GM19043 (cell line): Measurements from ENCODE around the gene COMT.

Source experiments
- ATAC-seq: cut with Tn5 transposase; IDR thresholded peaks from one replicate; pipeline ENCODE4 v1.9.1; 2021; ENCODE audit warnings: low read depth; ENCODE audit not compliant: unreplicated experiment

Gene COMT

DNA sequence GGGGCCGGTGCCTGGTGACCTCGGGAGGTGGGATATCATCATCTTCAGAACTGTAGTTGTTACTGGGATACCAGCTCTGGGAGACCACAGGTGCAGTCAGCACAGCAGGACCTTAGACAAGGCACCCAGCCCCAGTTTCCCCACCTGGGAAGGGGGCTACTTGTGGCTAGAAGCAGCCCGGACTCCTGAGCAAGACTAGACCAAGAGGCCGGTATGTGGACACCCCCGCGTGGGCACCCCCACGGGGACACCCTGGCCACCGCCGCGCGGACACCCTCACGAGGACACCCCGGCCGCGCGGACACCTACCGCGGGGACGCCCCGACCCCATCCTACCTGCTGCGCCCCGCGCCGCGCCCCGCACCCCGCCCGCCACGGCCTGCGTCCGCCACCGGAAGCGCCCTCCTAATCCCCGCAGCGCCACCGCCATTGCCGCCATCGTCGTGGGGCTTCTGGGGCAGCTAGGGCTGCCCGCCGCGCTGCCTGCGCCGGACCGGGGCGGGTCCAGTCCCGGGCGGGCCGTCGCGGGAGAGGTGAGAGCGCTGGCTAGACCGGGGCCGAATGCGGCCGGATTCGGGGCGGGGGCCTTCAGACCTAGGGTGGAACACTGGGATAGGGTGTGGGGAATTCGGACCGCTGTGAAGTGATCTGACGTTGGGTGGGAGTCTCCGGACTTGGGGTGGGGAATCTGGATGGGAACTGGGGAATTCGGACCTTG, at the start of gene COMT, which contains the start of gene TXNRD2:
Gene COMT, plus strand, starts transcription at position 408 of the 718 bp plus-strand sequence. CDS start 20,755 bp downstream, outside the sequence.
Gene TXNRD2, minus strand, starts transcription at position 454 of the 718 bp plus-strand sequence. Its CDS starts 15 bp downstream, at position 439.
- peak; percentile 63 for ATAC-seq

DNA sequence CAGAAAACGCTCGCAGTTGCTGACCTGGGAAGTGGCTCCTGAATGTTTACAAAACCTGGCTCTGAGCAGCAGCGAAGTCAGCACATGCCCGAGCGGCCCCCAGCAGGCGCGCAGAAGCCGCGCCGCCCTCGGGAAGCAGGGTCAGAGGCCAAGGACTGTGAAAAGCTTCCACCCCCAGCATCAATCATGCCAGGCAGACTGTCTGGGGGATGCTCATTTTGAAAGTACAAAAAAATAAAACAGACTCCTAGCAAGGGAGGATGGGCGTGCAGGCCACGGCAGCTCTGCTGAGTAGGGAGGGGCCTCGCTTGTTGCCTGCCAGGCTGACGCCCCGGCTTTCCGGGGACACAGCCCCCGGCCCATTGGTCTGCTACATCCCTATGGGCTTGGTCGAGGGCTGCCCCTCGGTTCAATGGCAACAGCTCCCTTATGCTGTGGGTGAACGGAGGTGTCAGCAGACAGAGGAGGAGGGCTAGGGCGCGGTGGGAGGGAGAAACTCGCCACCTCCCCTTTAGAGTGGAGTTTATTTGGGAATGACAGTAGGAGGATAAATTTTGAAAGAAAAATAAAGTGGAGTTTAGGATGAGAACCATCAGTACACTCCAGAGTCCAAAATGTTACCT, 49.2 kb upstream of the COMT start:
- ATAC-seq, result no peak

DNA sequence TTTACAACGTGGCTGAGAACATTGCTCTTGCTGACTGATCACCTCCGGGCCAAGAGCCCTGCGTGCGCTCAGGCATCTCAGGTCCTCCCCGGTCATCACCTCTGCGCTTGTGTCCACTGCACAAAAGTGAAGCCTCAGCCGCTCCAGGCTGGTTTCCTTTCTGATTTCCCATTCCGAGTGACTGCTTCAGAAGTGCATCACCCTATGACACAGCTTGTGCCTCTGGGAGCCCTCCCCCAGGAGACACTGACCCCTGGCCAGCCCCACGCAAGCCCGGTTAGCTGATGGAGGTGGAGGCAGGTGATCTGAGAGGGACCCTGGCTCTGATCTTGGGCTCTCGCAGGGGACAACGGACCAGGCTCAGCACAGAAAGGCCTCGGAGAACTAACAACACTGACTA, 48.6 kb upstream of the COMT start:
- no peak for ATAC-seq

- no peak for ATAC-seq
These were observed 48.2 kb upstream of the COMT start for GRCh38 chr22:19893363-19893762.

- no peak for ATAC-seq
These were observed 46.3 kb upstream of the COMT start for GRCh38 chr22:19895160-19895849.

DNA sequence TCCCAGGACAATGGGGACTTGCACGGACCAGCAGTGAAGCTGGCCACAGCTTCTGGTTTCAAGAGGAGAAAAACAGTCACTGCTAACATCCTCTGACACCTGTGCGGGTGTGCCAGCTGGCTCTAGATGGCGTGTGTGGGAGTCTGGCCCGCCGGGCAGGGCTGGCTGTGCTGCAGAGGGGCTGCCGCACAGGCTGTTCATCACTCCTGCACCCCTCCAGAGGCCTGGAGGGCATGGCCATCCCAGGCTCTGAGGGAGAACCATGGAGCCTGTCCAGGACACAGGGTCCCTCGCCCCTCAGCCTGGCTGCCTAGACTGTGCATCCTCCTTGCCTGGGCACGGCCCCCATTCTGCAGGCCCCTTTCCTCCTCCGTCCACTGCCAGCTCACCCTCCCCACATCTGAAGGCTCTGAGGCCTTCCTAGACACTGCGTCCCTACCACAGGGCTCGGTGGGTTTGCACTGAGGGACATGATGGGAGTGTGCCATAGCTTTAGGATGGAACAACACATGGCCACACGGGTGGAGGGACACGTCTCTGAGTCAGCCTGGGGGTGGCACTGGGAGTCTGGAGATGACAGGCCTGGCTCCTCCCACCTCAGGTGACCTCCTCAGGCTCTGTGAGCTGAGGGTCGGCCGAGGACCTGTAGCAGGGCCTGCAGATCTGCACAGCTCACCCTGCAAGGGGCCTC, 44.8 kb upstream of the COMT start:
- ATAC-seq, result no peak

- no peak for ATAC-seq
These were observed 43.8 kb upstream of the COMT start for GRCh38 chr22:19897726-19898125.

GRCh38 chr22:19898145-19898544, 43.4 kb upstream of the COMT start:
- no peak for ATAC-seq

DNA sequence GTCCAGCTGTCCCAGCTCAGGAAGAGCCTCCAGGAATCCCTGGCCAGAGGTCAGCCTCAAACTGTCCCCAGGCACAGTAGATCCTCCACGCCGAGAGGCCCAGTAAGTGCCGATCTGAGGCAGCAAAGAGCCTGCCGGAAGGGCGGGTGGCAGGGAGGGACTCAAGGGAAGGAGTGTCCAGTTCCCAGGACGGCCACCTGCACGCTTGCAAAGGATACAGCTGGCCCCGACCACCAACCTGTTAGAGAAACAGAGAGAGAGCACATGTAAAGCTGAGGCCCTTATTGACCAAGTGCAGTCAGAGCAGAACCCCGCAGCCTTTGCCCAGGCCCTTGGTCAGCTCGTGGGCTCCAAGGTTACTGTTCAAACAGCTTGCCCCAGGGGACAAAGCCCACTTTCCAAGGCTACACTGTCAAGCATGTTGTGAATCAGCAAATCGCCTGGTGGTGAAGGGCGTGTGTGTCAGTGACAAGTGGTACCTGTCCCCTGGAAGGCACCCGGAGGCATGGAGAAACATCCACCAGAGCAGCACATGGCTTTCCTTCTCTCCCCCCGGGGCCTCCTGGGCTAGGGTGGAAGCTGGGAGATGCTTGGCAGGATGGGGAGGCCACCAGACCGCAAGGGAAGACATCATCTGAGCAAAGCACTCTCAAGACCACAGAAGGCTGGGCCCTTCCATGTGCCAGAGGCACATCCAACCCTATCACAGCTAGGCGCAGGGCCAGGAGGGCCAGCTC, 42.6 kb upstream of the COMT start:
- no peak for ATAC-seq

GRCh38 chr22:19900707-19901436, 40.7 kb upstream of the COMT start:
- ATAC-seq, result no peak

GRCh38 chr22:19901577-19902244, 39.9 kb upstream of the COMT start:
- no peak for ATAC-seq

GRCh38 chr22:19902245-19902715, 39.3 kb upstream of the COMT start:
- no peak for ATAC-seq

DNA sequence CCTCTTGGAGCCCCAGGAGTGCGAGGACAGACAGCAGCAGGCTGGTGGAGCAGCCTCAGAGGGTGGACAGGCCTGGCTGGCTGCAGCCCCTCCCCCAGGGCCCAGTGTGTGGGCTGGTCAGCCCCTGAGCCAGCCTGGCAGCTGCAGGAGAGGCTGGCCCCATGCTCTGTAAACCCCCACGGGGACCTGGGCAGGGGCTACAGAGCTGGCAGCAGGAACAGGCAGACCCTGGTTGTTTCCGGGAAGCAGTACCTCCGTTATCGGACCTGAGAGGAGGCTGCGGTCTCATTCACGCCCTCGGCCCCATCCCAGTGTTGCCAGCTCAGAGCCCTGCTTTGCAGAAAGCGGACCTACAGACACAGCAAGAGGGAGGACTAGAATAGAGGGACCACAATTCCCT, 38.5 kb upstream of the COMT start:
- no peak for ATAC-seq

- no peak for ATAC-seq
These were observed 38.1 kb upstream of the COMT start for GRCh38 chr22:19903513-19903912.

DNA sequence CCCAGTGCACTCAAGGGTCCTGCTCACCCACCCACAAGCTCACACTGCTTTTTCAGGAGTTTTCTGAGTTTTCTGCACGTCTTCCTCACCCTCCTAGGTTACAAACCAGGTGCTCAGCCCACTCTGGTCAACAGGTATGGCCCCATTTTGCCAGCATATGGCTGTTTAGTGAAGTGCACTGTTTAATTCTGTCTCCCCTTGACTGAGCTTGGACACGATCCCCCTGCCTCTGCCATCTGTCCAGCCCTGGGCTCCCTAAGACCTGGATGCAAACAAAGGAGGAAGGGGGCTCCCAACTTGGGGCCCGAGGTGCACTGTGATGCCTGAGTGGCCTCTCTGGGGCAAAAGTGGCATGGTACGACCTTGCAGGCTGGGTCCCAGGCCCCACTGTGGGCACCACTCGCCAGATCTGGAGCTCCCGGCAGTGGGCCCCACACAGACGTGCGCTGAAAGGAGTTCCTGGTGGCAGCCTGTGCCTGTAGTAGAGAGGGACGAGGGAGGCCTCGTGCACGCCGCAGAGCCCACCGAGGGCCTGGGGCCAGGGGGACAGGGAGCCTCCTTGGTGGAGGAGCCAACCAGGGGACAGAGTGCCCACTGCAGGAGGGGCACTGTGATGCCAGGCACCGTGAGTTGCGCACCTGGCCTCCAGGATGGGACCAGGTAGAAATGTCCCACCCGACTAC, 37.3 kb upstream of the COMT start:
- ATAC-seq, result no peak

DNA sequence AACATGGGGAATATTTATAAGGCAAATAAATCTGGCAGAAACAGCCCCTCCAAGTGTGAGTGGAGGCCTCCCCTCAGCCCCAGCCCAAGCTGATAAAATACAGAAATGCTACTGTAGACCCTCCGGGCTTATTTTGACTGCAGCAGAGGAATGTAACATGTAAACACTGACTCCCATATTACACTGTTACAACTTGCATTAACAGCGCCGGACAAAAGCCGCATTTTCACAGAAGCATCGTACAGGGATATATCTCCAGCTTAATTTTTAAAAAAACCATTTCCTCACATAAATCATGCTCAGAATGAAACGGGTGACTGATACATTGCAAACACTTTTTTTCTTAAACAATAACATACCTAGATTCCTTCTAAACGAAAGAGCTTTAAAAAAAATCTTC, 36.6 kb upstream of the COMT start:
- no peak for ATAC-seq

GRCh38 chr22:19905347-19906276, 36.0 kb upstream of the COMT start:
- no peak for ATAC-seq
